Neuronal stem cell (in vitro differentiated cells): ENCODE measurements around the gene CFAP107.
"Not testable (repeated sequence)": the region's sequence is repeated elsewhere in the genome, so short reads cannot be mapped to it uniquely, and the experiment has no call there.

ENCODE experiments used
- DNase-seq: peaks from one replicate; pipeline ENCODE4 v3.0.0-alpha.2; 2013; ENCODE audit warnings: low spot score
- H2AFZ ChIP-seq: one replicate; pipeline ENCODE4 v1.6.1; 2013; ENCODE audit warnings: mild to moderate bottlenecking, low read length, inconsistent platforms
- H2AK5ac ChIP-seq: 2 replicates; pipeline ENCODE4 v1.6.1; 2013; ENCODE audit warnings: low read depth, mild to moderate bottlenecking, inconsistent platforms, low read length, moderate library complexity, mixed read lengths
- H2BK120ac ChIP-seq: 2 replicates; pipeline ENCODE4 v1.6.1; 2013; ENCODE audit warnings: low read depth, mild to moderate bottlenecking, inconsistent platforms, low read length, moderate library complexity, mixed read lengths
- H2BK12ac ChIP-seq: one replicate; pipeline ENCODE4 v1.6.1; 2013; ENCODE audit warnings: low read length, inconsistent platforms
- H2BK15ac ChIP-seq: 2 replicates; pipeline ENCODE4 v1.6.1; 2013; ENCODE audit warnings: mild to moderate bottlenecking, low read length, inconsistent platforms, mixed read lengths
- H2BK5ac ChIP-seq: one replicate; pipeline ENCODE4 v1.6.1; 2013; ENCODE audit warnings: inconsistent platforms, mild to moderate bottlenecking, low read length, moderate library complexity
- H3K14ac ChIP-seq: one replicate; pipeline ENCODE4 v1.6.1; 2013; ENCODE audit warnings: low read length, inconsistent platforms
- H3K18ac ChIP-seq: 2 replicates; pipeline ENCODE4 v1.6.1; 2013; ENCODE audit warnings: low read length, inconsistent platforms
- H3K23ac ChIP-seq: 2 replicates; pipeline ENCODE4 v1.6.1; 2013; ENCODE audit warnings: low read depth, mild to moderate bottlenecking, mixed read lengths, low read length, inconsistent platforms; ENCODE audit not compliant: poor library complexity
- H3K27ac ChIP-seq: replicated peaks from 3 replicates; pipeline ENCODE4 v1.5.1; 2013; ENCODE audit warnings: low read length, inconsistent platforms
- H3K27me3 ChIP-seq, 3 experiments: 2 replicates each; pipeline ENCODE4 v1.6.1; 2013; ENCODE audit warnings: low read length in 3 of 3, mild to moderate bottlenecking in 2 of 3, inconsistent platforms in 1 of 3, low read depth in 1 of 3, mixed read lengths in 1 of 3, moderate library complexity in 1 of 3; ENCODE audit not compliant: control insufficient read depth in 3 of 3, insufficient read depth in 3 of 3
- H3K36me3 ChIP-seq, 2 donors: replicated peaks in 1 of 2; 2 replicates each; pipeline ENCODE4 v1.6.1; 2013; ENCODE audit warnings: low read length in 2 of 2; ENCODE audit not compliant: control insufficient read depth in 2 of 2, insufficient read depth in 2 of 2
- H3K4ac ChIP-seq: 2 replicates; pipeline ENCODE4 v1.6.1; 2013; ENCODE audit warnings: inconsistent platforms, mild to moderate bottlenecking, low read length, moderate library complexity
- H3K4me1 ChIP-seq, 2 donors: 1 replicate in 1 of 2; 2 replicates in 1 of 2; pipeline ENCODE4 v1.6.1; 2013; ENCODE audit warnings: low read length in 2 of 2, low read depth in 1 of 2; ENCODE audit not compliant: control insufficient read depth in 2 of 2, insufficient read depth in 1 of 2
- H3K4me2 ChIP-seq: one replicate; pipeline ENCODE4 v1.6.1; 2013; ENCODE audit warnings: mild to moderate bottlenecking, low read length, inconsistent platforms; ENCODE audit not compliant: insufficient read depth, poor library complexity, severe bottlenecking
- H3K4me3 ChIP-seq, 2 donors: 2 replicates each; pipeline ENCODE4 v1.5.1; 2013; ENCODE audit warnings: low read length in 2 of 2, mild to moderate bottlenecking in 2 of 2, inconsistent platforms in 1 of 2, moderate library complexity in 1 of 2
- H3K79me1 ChIP-seq: one replicate; pipeline ENCODE4 v1.6.1; 2013; ENCODE audit warnings: low read depth, mild to moderate bottlenecking, inconsistent platforms, low read length, moderate library complexity
- H3K9ac ChIP-seq: one replicate; pipeline ENCODE4 v1.6.1; 2013; ENCODE audit warnings: mild to moderate bottlenecking, low read depth, low read length, inconsistent platforms; ENCODE audit not compliant: poor library complexity
- H3K9me3 ChIP-seq, 2 donors: replicated peaks in 1 of 2; 2 replicates each; pipeline versions ENCODE3 to v1.6.1; 2013; ENCODE audit warnings: low read length in 2 of 2, mild to moderate bottlenecking in 2 of 2, inconsistent platforms in 1 of 2, low read depth in 1 of 2, mixed read lengths in 1 of 2, moderate library complexity in 1 of 2; ENCODE audit not compliant: control insufficient read depth in 2 of 2, insufficient read depth in 1 of 2
- H4K8ac ChIP-seq: one replicate; pipeline ENCODE4 v1.6.1; 2013; ENCODE audit warnings: low read depth, mild to moderate bottlenecking, inconsistent platforms, low read length, moderate library complexity
- H4K91ac ChIP-seq: one replicate; pipeline ENCODE4 v1.6.1; 2013; ENCODE audit warnings: low read length, low read depth, mild to moderate bottlenecking, inconsistent platforms; ENCODE audit not compliant: poor library complexity
- WGBS, 2 donors: extraction: QIAGEN DNeasy Blood & Tissue Kit; methylation state at CpG; one replicate each; pipeline ENCODE4 v1.1.7; 2013; ENCODE audit warnings: missing lambda C conversion rate in 2 of 2, mixed read lengths in 1 of 2; ENCODE audit not compliant: insufficient read length in 2 of 2, insufficient replicate concordance in 1 of 2; ENCODE audit errors: extremely low coverage in 2 of 2; 5-methylcytosine and 5-hydroxymethylcytosine counted together

Gene CFAP107

DNA sequence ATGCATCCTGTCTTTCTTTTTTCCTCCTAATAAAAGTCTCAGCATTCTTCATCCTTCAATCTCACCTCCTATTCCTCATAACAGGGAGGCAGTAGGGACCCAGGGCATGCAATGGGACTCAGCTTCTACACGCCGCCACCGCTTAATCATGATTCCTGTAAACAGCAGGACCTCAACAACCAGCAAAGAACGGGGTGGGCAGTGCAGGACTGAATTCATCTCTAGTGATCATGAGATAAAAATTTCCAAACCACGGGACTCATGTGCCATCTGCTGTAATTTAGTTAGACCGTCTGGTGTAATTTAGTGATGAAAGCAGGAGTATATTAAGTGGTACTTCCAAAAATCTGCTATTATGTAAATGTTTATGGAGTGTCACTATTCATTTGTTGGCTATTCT, 32.9 kb downstream of the CFAP107 start:
- no CpG with 5 or more reads among the region's 6 CpGs for WGBS, 2 donors
- Histone ChIP-seq H3K9ac (no peak overlapping the region), H2BK12ac (no peak overlapping the region), H3K79me1 (peaks cover 2% of the 10 kb centered on the region), H3K23ac (no peak overlapping the region), H2BK15ac (no peak overlapping the region), H3K4me1 (no peaks in the 10 kb centered on the region), H2AK5ac (no peak overlapping the region), H3K4me3 (no peak overlapping the region), H2BK5ac (no peak overlapping the region), H3K18ac (no peak overlapping the region), H3K27ac (no peak overlapping the region), H3K27me3 (peaks cover 0 to 22% (median 2%) of the 10 kb centered on the region in 3 experiments), H3K36me3 (no peaks in the 10 kb centered on the region), H3K4ac (no peak overlapping the region), H4K91ac (no peak overlapping the region), H2AFZ (no peak overlapping the region), H4K8ac (no peak overlapping the region), H3K14ac (no peak overlapping the region), H3K4me2 (no peak overlapping the region), H2BK120ac (no peak overlapping the region), H3K9me3 (no peaks in the 10 kb centered on the region)
- DNase-seq, result no peak

DNA sequence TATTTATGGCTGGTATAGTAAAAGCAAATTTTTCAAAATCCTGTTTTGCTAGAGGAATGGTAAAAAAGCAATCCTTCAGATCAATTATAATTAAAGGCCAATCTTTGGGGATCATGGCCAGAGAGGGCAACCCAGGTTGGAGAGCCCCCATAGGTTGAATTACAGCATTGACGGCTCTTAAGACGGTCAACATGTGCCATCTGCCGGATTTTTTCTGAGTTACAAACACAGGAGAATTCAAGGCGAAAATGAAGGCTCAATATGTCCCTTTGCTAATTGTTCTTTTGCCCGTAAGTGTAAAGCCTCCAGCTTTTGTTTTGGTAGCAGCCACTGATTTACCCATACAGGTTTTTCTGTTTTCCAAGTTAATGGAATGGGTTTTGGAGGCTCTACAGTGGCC, 35.5 kb downstream of the CFAP107 start:
- not testable (repeated sequence) for H2BK120ac ChIP-seq, H3K14ac ChIP-seq, H2BK15ac ChIP-seq, H3K79me1 ChIP-seq, DNase-seq, H3K4ac ChIP-seq, H4K8ac ChIP-seq, H4K91ac ChIP-seq, H2BK12ac ChIP-seq, H3K27ac ChIP-seq, H3K23ac ChIP-seq, H3K18ac ChIP-seq, H2AK5ac ChIP-seq, H3K9ac ChIP-seq, H2AFZ ChIP-seq, H2BK5ac ChIP-seq, H3K36me3 ChIP-seq, H3K4me2 ChIP-seq, H3K9me3 ChIP-seq, H3K4me1 ChIP-seq, H3K4me3 ChIP-seq
- H3K27me3 ChIP-seq, result peaks cover 0 to 14% (median 2%) of the 10 kb centered on the region in 3 experiments
- WGBS, 2 donors, result no CpG with 5 or more reads among the region's 5 CpGs

DNA sequence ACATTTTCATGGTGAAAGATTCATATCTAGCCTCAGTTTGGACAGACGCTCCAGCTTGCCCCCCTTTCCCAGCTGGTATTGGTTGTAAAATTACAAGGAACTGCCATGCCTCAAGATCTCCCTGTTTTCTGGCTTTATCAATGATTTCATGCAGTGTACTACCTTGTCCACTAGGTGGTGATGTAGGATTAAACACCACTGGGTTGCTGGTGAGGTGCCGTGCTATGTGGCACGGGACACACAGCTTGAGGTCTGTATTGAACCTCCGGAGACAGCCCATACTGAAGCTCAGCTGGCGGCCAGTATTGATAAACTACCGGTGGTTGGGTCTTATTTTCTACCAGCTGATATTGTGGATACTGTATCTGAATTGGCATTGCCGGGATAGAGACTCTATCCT, 37.8 kb downstream of the CFAP107 start:
- DNase-seq, result not testable (repeated sequence)

DNA sequence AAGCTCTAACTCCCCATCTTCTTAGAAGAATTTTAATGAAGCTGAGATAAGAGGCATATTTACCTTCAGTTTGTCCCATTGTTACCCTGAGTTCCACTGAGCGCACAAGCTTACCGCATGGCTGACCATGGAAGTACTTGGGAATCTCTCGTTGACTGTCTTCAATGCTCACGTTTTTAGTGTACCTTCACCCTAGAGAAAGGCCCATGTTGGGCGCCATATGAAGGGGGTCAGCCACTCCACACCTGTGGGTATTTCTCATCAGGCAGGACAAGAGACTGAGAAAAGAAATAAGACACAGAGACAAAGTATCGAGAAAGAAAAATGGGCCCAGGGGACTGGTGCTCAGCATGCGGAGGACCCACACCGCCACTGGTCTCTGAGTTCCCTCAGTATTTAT, 38.7 kb downstream of the CFAP107 start:
- H3K4me3 ChIP-seq, H3K14ac ChIP-seq, H3K9me3 ChIP-seq, H3K36me3 ChIP-seq, H4K91ac ChIP-seq, H3K18ac ChIP-seq, H2BK5ac ChIP-seq, H3K4me2 ChIP-seq, H3K79me1 ChIP-seq, H2BK15ac ChIP-seq, H4K8ac ChIP-seq, H2AFZ ChIP-seq, H3K27me3 ChIP-seq, H3K4me1 ChIP-seq, H2BK12ac ChIP-seq, H3K23ac ChIP-seq, H3K9ac ChIP-seq, H3K27ac ChIP-seq, DNase-seq, H2BK120ac ChIP-seq, H3K4ac ChIP-seq, H2AK5ac ChIP-seq: not testable (repeated sequence)
- no CpG with 5 or more reads among the region's 8 CpGs for WGBS, 2 donors

More for the DNA sequence above, 37.8 kb downstream of the CFAP107 start:
- not testable (repeated sequence) for H2BK12ac ChIP-seq, H4K91ac ChIP-seq, H3K14ac ChIP-seq, H3K4ac ChIP-seq, H2BK120ac ChIP-seq, H2BK5ac ChIP-seq, H2BK15ac ChIP-seq, H3K18ac ChIP-seq, H2AFZ ChIP-seq, H3K27ac ChIP-seq, H3K4me2 ChIP-seq, H3K4me1 ChIP-seq, H3K79me1 ChIP-seq, H3K4me3 ChIP-seq, H3K23ac ChIP-seq, H4K8ac ChIP-seq, H3K36me3 ChIP-seq, H3K27me3 ChIP-seq, H3K9me3 ChIP-seq, H2AK5ac ChIP-seq, H3K9ac ChIP-seq
- no CpG with 5 or more reads among the region's 7 CpGs for WGBS, 2 donors
